K562 (cell line): ENCODE data around the gene SLC25A33. TPM values are rescaled to one million over a fixed set of nuclear protein-coding genes. Genes with fewer than 3 reads are reported as not detected.

ENCODE experiments used
- ATAC-seq: fragments of 200-7000 bp; cut with Tn5 transposase; 3 replicates; pipeline ENCODE4 v1.9.1; 2020; ENCODE audit warnings: moderate library complexity
- BruUV-seq: library from RNA; stranded (reverse); fragments of 400-500 nt; replicated peaks from 2 replicates; lab custom pipeline; 2021; lab: Mats Ljungman, UMichigan
- CTCF ChIA-PET: fragments of 300-600 bp; formaldehyde crosslinking; extraction: SDS; loops from one replicate; lab custom pipeline; 2021; ENCODE audit warnings: low intra/inter-chr PET ratio; lab: Yijun Ruan, JAX
- POLR2A ChIA-PET: fragments of 300-600, 350-650 bp; sonication (Branson Sonifier 250); formaldehyde crosslinking; extraction: SDS; loops from one replicate; lab custom pipeline; 2021; ENCODE audit warnings: antibody characterized with exemption, inconsistent platforms; lab: Yijun Ruan, JAX
- DNase-seq, 4 experiments: peaks; one replicate each; pipeline versions ENCODE4 v3.0.0 to v3.0.0-alpha.2; 2011 to 2018; ENCODE audit warnings: low spot score in 3 of 4, mixed read lengths in 3 of 4; ENCODE audit errors: extremely low read depth in 1 of 4
- FAIRE-seq: peaks from 2 replicates; lab custom pipeline; 2011; peaks lifted over from hg19 to GRCh38; lab: Jason Lieb, UNC
- H2AFZ ChIP-seq: 2 replicates; pipeline ENCODE4 v1.6.0; 2011; ENCODE audit warnings: low read depth, low read length, control low read depth, inconsistent platforms
- H3K27ac ChIP-seq: fragments of 200-600 bp; 3 replicates; pipeline ENCODE4 v1.8.0; 2011; ENCODE audit warnings: low read depth, mild to moderate bottlenecking, control low read depth, inconsistent platforms, low read length, moderate library complexity, mixed read lengths; ENCODE audit errors: extremely low read depth
- H3K27me3 ChIP-seq, 2 experiments: fragments of 300-600 bp in 1 of 2; 2 replicates in 1 of 2; 3 replicates in 1 of 2; pipeline versions ENCODE4 v1.6.0 to v1.8.0; 2011; ENCODE audit warnings: inconsistent platforms in 2 of 2, low read length in 2 of 2, mild to moderate bottlenecking in 1 of 2, mixed read lengths in 1 of 2, moderate library complexity in 1 of 2; ENCODE audit not compliant: control insufficient read depth in 2 of 2, insufficient read depth in 2 of 2
- H3K36me3 ChIP-seq: fragments of 300-600 bp; 3 replicates; pipeline ENCODE4 v1.8.0; 2011; ENCODE audit warnings: mild to moderate bottlenecking, low read length, inconsistent platforms; ENCODE audit not compliant: control insufficient read depth, insufficient read depth
- H3K4me1 ChIP-seq, 2 experiments: fragments of 200-600 bp in 1 of 2; replicated peaks in 1 of 2; 2 replicates in 1 of 2; 3 replicates in 1 of 2; pipeline versions ENCODE4 v1.5.1 to v1.8.0; 2011; ENCODE audit warnings: inconsistent platforms in 2 of 2, low read length in 2 of 2, mild to moderate bottlenecking in 1 of 2, mixed read lengths in 1 of 2, moderate library complexity in 1 of 2; ENCODE audit not compliant: control insufficient read depth in 2 of 2, insufficient read depth in 2 of 2
- H3K4me2 ChIP-seq: 2 replicates; pipeline ENCODE4 v1.6.1; 2011; ENCODE audit warnings: low read length, control low read depth, inconsistent platforms, mixed read lengths; ENCODE audit not compliant: insufficient read depth
- H3K4me3 ChIP-seq: fragments of 200-600 bp; sonication (generic), shearing (Covaris generic); 2 replicates; pipeline ENCODE4 v1.5.1; 2016; ENCODE audit warnings: control low read depth, inconsistent platforms
- H3K79me2 ChIP-seq: fragments of 200-600 bp; 3 replicates; pipeline ENCODE4 v1.8.0; 2011; ENCODE audit warnings: low read length, inconsistent platforms; ENCODE audit not compliant: control insufficient read depth, insufficient read depth
- H3K9ac ChIP-seq, 2 experiments: 2 replicates each; pipeline versions ENCODE4 v1.6.0 to v1.6.1; 2011; ENCODE audit warnings: low read depth in 2 of 2, low read length in 2 of 2, control low read depth in 1 of 2, inconsistent platforms in 1 of 2, mild to moderate bottlenecking in 1 of 2, mixed read lengths in 1 of 2; ENCODE audit not compliant: insufficient read depth in 1 of 2
- H3K9me1 ChIP-seq: one replicate; pipeline ENCODE4 v1.6.0; 2011; ENCODE audit warnings: inconsistent platforms, mild to moderate bottlenecking, low read length, moderate library complexity; ENCODE audit not compliant: control insufficient read depth, insufficient read depth
- H3K9me3 ChIP-seq: replicated peaks from 2 replicates; pipeline ENCODE4 v1.5.1; 2011; ENCODE audit warnings: low read depth, low read length, inconsistent platforms; ENCODE audit not compliant: control insufficient read depth, insufficient read depth
- H4K20me1 ChIP-seq: replicated peaks from 2 replicates; pipeline ENCODE4 v1.6.1; 2011; ENCODE audit warnings: low read length, inconsistent platforms, mixed read lengths; ENCODE audit not compliant: control insufficient read depth, insufficient read depth
- GMEB1 ChIP-seq: fragments of 250-450 bp; sonication (Bioruptor Pico); IDR thresholded peaks from 2 replicates; pipeline ENCODE4 v1.4.0; 2020; ENCODE audit warnings: mild to moderate bottlenecking
- HINFP ChIP-seq: fragments of 450-650 bp; conservative IDR thresholded peaks from 2 replicates; pipeline ENCODE4 v1.6.1; 2016; ENCODE audit warnings: missing genetic modification characterization, low read depth, mild to moderate bottlenecking, control low read depth, missing compliant biosample characterization
- PTTG1 ChIP-seq: fragments of 450-650 bp; IDR thresholded peaks from 2 replicates; pipeline ENCODE4 v1.6.1; 2016; ENCODE audit warnings: low read depth, mild to moderate bottlenecking, missing genetic modification characterization, missing compliant biosample characterization
- SAP30 ChIP-seq: fragments of 200-600 bp; sonication (generic); IDR thresholded peaks from 2 replicates; pipeline ENCODE4 v1.6.1; 2012; ENCODE audit warnings: borderline replicate concordance, low read depth, mild to moderate bottlenecking, moderate library complexity, low read length, control low read depth, inconsistent platforms; ENCODE audit not compliant: insufficient read depth, poor library complexity, severe bottlenecking
- ZNF512 ChIP-seq: IDR thresholded peaks from 2 replicates; pipeline ENCODE4 v1.6.1; 2016; ENCODE audit warnings: missing genetic modification characterization, missing compliant biosample characterization
- ZNF707 ChIP-seq: fragments of 250-450 bp; sonication (Bioruptor Pico); conservative IDR thresholded peaks from 2 replicates; pipeline ENCODE4 v1.8.0; 2022; ENCODE audit warnings: inconsistent platforms, mild to moderate bottlenecking, moderate library complexity
- WGBS: fragments of 100-300 bp; shearing (Covaris generic); methylation state at CpG from one replicate; pipeline ENCODE4 v1.1.6; 2016; ENCODE audit warnings: low coverage, mixed read lengths; ENCODE audit not compliant: insufficient coverage; ENCODE audit errors: missing lambda C conversion rate; 5-methylcytosine and 5-hydroxymethylcytosine counted together
- in situ Hi-C: fragments of 300-500 bp; cut with MboI; formaldehyde crosslinking; loops from 4 replicates; pipeline ENCODE4 v1.15.0; 2018; ENCODE audit warnings: inconsistent platforms, mixed read lengths
- intact Hi-C: fragments of 100-400 bp; cut with micrococcal nuclease; formaldehyde crosslinking; loops from 2 replicates; pipeline ENCODE4 v1.14.2; 2022
- polyA plus RNA-seq, 8 experiments: library from polyadenylated mRNA; depleted of rRNA in 4 of 8; stranded (reverse) in 5 of 8; unstranded in 3 of 8; fragments of >200 nt; fragmentation: Nextera tagmentation in 2 of 8; fragmentation: Illumina TruSeq in 1 of 8; extraction: Ambion mirVana in 2 of 8; extraction: Trizol in 1 of 8; gene quantifications; 2 replicates each; pipeline versions ENCODE4 v1.2.1 to v1.2.3, GENCODE V29; 2011 to 2014; ENCODE audit warnings: inconsistent platforms in 1 of 8, missing spikeins in 1 of 8
- total RNA-seq, 7 experiments: library from RNA; depleted of rRNA in 6 of 7; stranded (reverse); fragments of >200 nt in 6 of 7; fragmentation: Illumina TruSeq in 2 of 7; extraction: Trizol in 2 of 7; gene quantifications; 2 replicates each; pipeline versions ENCODE4 v1.2.1 to v1.2.3, GENCODE V29; 2011 to 2021; ENCODE audit warnings: low replicate concordance in 1 of 7

SLC25A33 gene
- total and polyA plus RNA-seq, 9 of the 15 experiments (the other 6 are each of a cell fraction or from before 2014, with no cell fraction given) = 3.2 to 23.5 (median 17.5) TPM

GRCh38 chr1:9621032-9621431 lies 81.8 kb downstream of the SLC25A33 start (continued):
- TF ChIP-seq HINFP (tag) (peak; percentile 67), GMEB1 (CRISPR knock-in tag) (peak; percentile 30; the same call in 1 of the 2 replicates), SAP30 (no peak), PTTG1 (tag) (peak; percentile 88)

GRCh38 chr1:9624081-9624480 lies 84.8 kb downstream of the SLC25A33 start:
- Histone ChIP-seq H3K4me1 (peaks cover 7 to 27% of the 10 kb centered on the region in 2 experiments; a peak in 4 of 5 replicates), H3K9me3 (no peaks in the 10 kb centered on the region), H3K4me2 (no peak overlapping the region; the same call in 1 of the 2 replicates), H3K4me3 (no peak overlapping the region), H3K27ac (no peak overlapping the region), H3K36me3 (no peaks in the 10 kb centered on the region), H3K79me2 (no peaks in the 10 kb centered on the region), H3K27me3 (peaks cover 4 to 18% of the 10 kb centered on the region in 2 experiments), H4K20me1 (no peaks in the 10 kb centered on the region), H3K9me1 (no peaks in the 10 kb centered on the region), H3K9ac (peak overlapping the region in 1 of 2 experiments; percentile 50; a peak in 1 of 4 replicates), H2AFZ (peak overlapping the region; percentile 75; the same call in 1 of the 2 replicates)
- TF ChIP-seq ZNF707 (CRISPR knock-in tag) (no peak), ZNF512 (tag) (peak; percentile 61)
- FAIRE-seq (no peak), DNase-seq (no peak), ATAC-seq (no peak)
- BruUV-seq = no TSS peak
- intact Hi-C loops = no loop called here
- ChIA-PET CTCF (interaction anchor here (0.5 to 0.6 kb wide), 2 partner anchors 95 to 170 kb away, joined by 4 read pairs; no protein-coding TSS in a partner anchor), POLR2A (interaction anchor here (0.6 kb wide), 2 partner anchors 30 to 85 kb away, joined by 3 to 4 read pairs; no protein-coding TSS in a partner anchor)
- WGBS = 34% methylated on average over 2 of the region's 2 CpGs
- in situ Hi-C loops = no loop called here
